Left renal pelvis (tissue), 4 donors: ENCODE measurements around the gene CBLN3. TPM values are rescaled to one million over a fixed set of nuclear protein-coding genes. Genes with fewer than 3 reads are reported as not detected.
A peak's percentile ranks its signal among the peaks of the same experiment; 100 is the strongest.
"Not testable (repeated sequence)": the region's sequence is repeated elsewhere in the genome, so short reads cannot be mapped to it uniquely, and the experiment has no call there.

Experiments used
- DNase-seq, 4 donors: peaks; one replicate each; pipeline ENCODE4 v3.0.0-alpha.2; 2013; ENCODE audit warnings: low read depth in 4 of 4, low spot score in 3 of 4
- polyA plus RNA-seq, 4 donors: library from polyadenylated mRNA; unstranded; fragments of 120-200 nt; gene quantifications; one replicate each; pipeline ENCODE4 v1.2.1, GENCODE V29; 2013; ENCODE audit not compliant: insufficient read length in 4 of 4

CBLN3 gene
- polyA plus RNA-seq, result 1 to 10 TPM; 2.2 to 4.7 (median 2.6) TPM

GRCh38 chr14:24429395-24430142 is at the start of gene CBLN3, which contains the start of gene KHNYN:
TSS of gene CBLN3 (minus strand) at chr14:24429668. CDS start at chr14:24429054, 614 bp downstream.
TSS of gene KHNYN (plus strand) at chr14:24429954. CDS start at chr14:24430731, 777 bp downstream.
- peak; percentile 70 to 86 (median 80) for DNase-seq

GRCh38 chr14:24475261-24475660 is 45.8 kb upstream of the CBLN3 start:
- no peak for DNase-seq

- DNase-seq, result no peak
Observed at GRCh38 chr14:24473211-24473610, 43.7 kb upstream of the CBLN3 start.

- DNase-seq, result not testable (repeated sequence)
Observed at GRCh38 chr14:24470450-24470849, 41.0 kb upstream of the CBLN3 start.

- DNase-seq, result no peak
Observed at GRCh38 chr14:24465805-24466204, 36.3 kb upstream of the CBLN3 start.

- no peak for DNase-seq
Observed at GRCh38 chr14:24465368-24465767, 35.9 kb upstream of the CBLN3 start.

GRCh38 chr14:24463884-24464785 is 34.7 kb upstream of the CBLN3 start:
- no peak for DNase-seq

GRCh38 chr14:24463017-24463883 is 33.8 kb upstream of the CBLN3 start:
- no peak for DNase-seq

GRCh38 chr14:24461336-24461735 is 31.9 kb upstream of the CBLN3 start:
- DNase-seq, result no peak

GRCh38 chr14:24459331-24459730 is 29.9 kb upstream of the CBLN3 start:
- no peak for DNase-seq

- DNase-seq, result no peak
Observed at GRCh38 chr14:24458736-24459135, 29.3 kb upstream of the CBLN3 start.

GRCh38 chr14:24456980-24457379 is 27.5 kb upstream of the CBLN3 start:
- no peak for DNase-seq

- DNase-seq, result not testable (repeated sequence)
Observed at GRCh38 chr14:24450828-24451227, 21.4 kb upstream of the CBLN3 start.

- no peak for DNase-seq
Observed at GRCh38 chr14:24443053-24443665, 13.7 kb upstream of the CBLN3 start.

GRCh38 chr14:24442240-24443052 is 13.0 kb upstream of the CBLN3 start, which contains the start of gene SDR39U1:
TSS of gene SDR39U1 (minus strand) at chr14:24442776. CDS start at chr14:24442769, 7 bp downstream.
- DNase-seq, result peak; percentile 97 to 99 (median 98)

- DNase-seq, result no peak
Observed at GRCh38 chr14:24441904-24442239, 12.4 kb upstream of the CBLN3 start.

- DNase-seq, result no peak
Observed at GRCh38 chr14:24441485-24441884, 12.0 kb upstream of the CBLN3 start.

GRCh38 chr14:24440606-24441399 is 11.3 kb upstream of the CBLN3 start:
- no peak for DNase-seq
